Measurements from ENCODE around the gene HAGHL.
A peak's percentile ranks its signal among the peaks of the same experiment; 100 is the strongest.
"Not testable (repeated sequence)": the region's sequence is repeated elsewhere in the genome, so short reads cannot be mapped to it uniquely, and the experiment has no call there.

Gene HAGHL

GRCh38 chr16:689175-689897 lies 37.6 kb upstream of the HAGHL start:
- no peak for DNase-seq

GRCh38 chr16:691242-691641 lies 35.7 kb upstream of the HAGHL start:
- DNase-seq, result not testable (repeated sequence)

GRCh38 chr16:692356-693108 lies 34.4 kb upstream of the HAGHL start:
- no peak for DNase-seq

- no peak for DNase-seq
Measured at GRCh38 chr16:693364-693763, 33.5 kb upstream of the HAGHL start.

GRCh38 chr16:693766-694165 lies 33.1 kb upstream of the HAGHL start:
- no peak for DNase-seq

- DNase-seq, result no peak
Measured at GRCh38 chr16:694187-694862, 32.6 kb upstream of the HAGHL start.

GRCh38 chr16:694863-695354 lies 32.0 kb upstream of the HAGHL start:
- DNase-seq, result no peak

- peak; percentile 75 for DNase-seq
Measured at GRCh38 chr16:695355-696089, 31.4 kb upstream of the HAGHL start.

- no peak for DNase-seq
Measured at GRCh38 chr16:698911-699671, 27.8 kb upstream of the HAGHL start.

GRCh38 chr16:700684-701584 lies 26.0 kb upstream of the HAGHL start:
- no peak for DNase-seq

- no peak for DNase-seq
Measured at GRCh38 chr16:702341-702740, 24.6 kb upstream of the HAGHL start.

GRCh38 chr16:703406-703805 lies 23.5 kb upstream of the HAGHL start:
- DNase-seq, result no peak

- no peak for DNase-seq
Measured at GRCh38 chr16:704047-704446, 22.9 kb upstream of the HAGHL start.

- DNase-seq, result no peak
Measured at GRCh38 chr16:704552-705380, 22.1 kb upstream of the HAGHL start.

- DNase-seq, result peak; percentile 40
Measured at GRCh38 chr16:705431-706188, 21.3 kb upstream of the HAGHL start, which contains the start of gene FBXL16. FBXL16 (minus strand) TSS chr16:705801; CDS start chr16:697405, 8,396 bp downstream.

GRCh38 chr16:706189-707061 lies 20.5 kb upstream of the HAGHL start:
- no peak for DNase-seq

GRCh38 chr16:707062-707538 lies 19.8 kb upstream of the HAGHL start:
- DNase-seq, result no peak

GRCh38 chr16:708019-708418 lies 18.9 kb upstream of the HAGHL start:
- no peak for DNase-seq

Measured in NCI-H1105 (cell line).